HEK293 (cell line): ENCODE measurements around the gene NANOS3.

ENCODE experiments used
- MYNN ChIP-seq: fragments of 450-650 bp; formaldehyde crosslinking; IDR thresholded peaks from 2 replicates; pipeline ENCODE4 v1.5.1; 2016; ENCODE audit warnings: missing biosample characterization, missing genetic modification characterization, borderline replicate concordance
- SP2 ChIP-seq: fragments of 450-650 bp; formaldehyde crosslinking; IDR thresholded peaks from 2 replicates; pipeline ENCODE4 v1.5.1; 2016; ENCODE audit warnings: missing biosample characterization, missing genetic modification characterization
- ZBTB7A ChIP-seq: fragments of 450-650 bp; formaldehyde crosslinking; IDR thresholded peaks from 2 replicates; pipeline ENCODE4 v1.5.1; 2016; ENCODE audit warnings: low read depth, missing biosample characterization, missing genetic modification characterization
- ZEB2 ChIP-seq: fragments of 450-650 bp; formaldehyde crosslinking; IDR thresholded peaks from 2 replicates; pipeline ENCODE4 v1.5.1; 2016; ENCODE audit warnings: missing biosample characterization, missing genetic modification characterization
- ZFP41 ChIP-seq: fragments of 450-650 bp; formaldehyde crosslinking; IDR thresholded peaks from 2 replicates; pipeline ENCODE4 v1.5.1; 2016; ENCODE audit warnings: missing biosample characterization, missing genetic modification characterization, borderline replicate concordance
- ZNF140 ChIP-seq: fragments of 450-650 bp; formaldehyde crosslinking; IDR thresholded peaks from 2 replicates; pipeline ENCODE4 v1.5.1; 2016; ENCODE audit warnings: missing biosample characterization, missing genetic modification characterization
- ZNF148 ChIP-seq: fragments of 450-650 bp; formaldehyde crosslinking; IDR thresholded peaks from 2 replicates; pipeline ENCODE4 v1.5.0; 2017; ENCODE audit warnings: missing biosample characterization, missing genetic modification characterization, borderline replicate concordance
- ZNF169 ChIP-seq: fragments of 450-650 bp; formaldehyde crosslinking; IDR thresholded peaks from 2 replicates; pipeline ENCODE4 v1.5.1; 2016; ENCODE audit warnings: missing biosample characterization, missing genetic modification characterization
- ZNF248 ChIP-seq: fragments of 450-650 bp; formaldehyde crosslinking; IDR thresholded peaks from 2 replicates; pipeline ENCODE4 v1.5.1; 2017; ENCODE audit warnings: missing biosample characterization, missing genetic modification characterization
- ZNF280D ChIP-seq: fragments of 450-650 bp; formaldehyde crosslinking; IDR thresholded peaks from 2 replicates; pipeline ENCODE4 v1.5.1; 2016; ENCODE audit warnings: missing biosample characterization, missing genetic modification characterization
- ZNF335 ChIP-seq: fragments of 450-650 bp; formaldehyde crosslinking; conservative IDR thresholded peaks from 2 replicates; pipeline ENCODE4 v1.5.1; 2016; ENCODE audit warnings: missing biosample characterization, missing genetic modification characterization
- ZNF473 ChIP-seq: fragments of 450-650 bp; formaldehyde crosslinking; IDR thresholded peaks from 2 replicates; pipeline ENCODE4 v1.5.1; 2017; ENCODE audit warnings: missing biosample characterization, missing genetic modification characterization
- ZNF560 ChIP-seq: fragments of 450-650 bp; formaldehyde crosslinking; IDR thresholded peaks from 2 replicates; pipeline ENCODE4 v1.5.1; 2017; ENCODE audit warnings: missing biosample characterization, missing genetic modification characterization, borderline replicate concordance
- TF ChIP-seq, protein P1 (sequence below): fragments of 450-650 bp; formaldehyde crosslinking; conservative IDR thresholded peaks from 2 replicates; pipeline ENCODE4 v1.5.1; 2016; ENCODE audit warnings: low read depth, missing biosample characterization, missing genetic modification characterization

The NANOS3 gene

GRCh38 chr19:13864667-13865570 lies 12.0 kb upstream of the NANOS3 start (continued):
- TF ChIP-seq ZNF148 (tag by site-specific recombination) (no peak), ZNF335 (peak; percentile 68), ZNF248 (tag by site-specific recombination) (no peak), ZNF140 (tag by site-specific recombination) (no peak), MYNN (tag by site-specific recombination) (no peak), ZNF169 (tag by site-specific recombination) (no peak), ZFP41 (no peak), ZNF473 (tag by site-specific recombination) (no peak), ZNF280D (tag by site-specific recombination) (no peak), SP2 (tag by site-specific recombination) (no peak), ZEB2 (no peak), ZBTB7A (tag by site-specific recombination) (peak; percentile 66; the same call in 1 of the 2 replicates), ZNF560 (tag by site-specific recombination) (0 out of 2 replicates have a peak, but pooled peaks have one; percentile 13)
- TF ChIP-seq, protein P1, sequence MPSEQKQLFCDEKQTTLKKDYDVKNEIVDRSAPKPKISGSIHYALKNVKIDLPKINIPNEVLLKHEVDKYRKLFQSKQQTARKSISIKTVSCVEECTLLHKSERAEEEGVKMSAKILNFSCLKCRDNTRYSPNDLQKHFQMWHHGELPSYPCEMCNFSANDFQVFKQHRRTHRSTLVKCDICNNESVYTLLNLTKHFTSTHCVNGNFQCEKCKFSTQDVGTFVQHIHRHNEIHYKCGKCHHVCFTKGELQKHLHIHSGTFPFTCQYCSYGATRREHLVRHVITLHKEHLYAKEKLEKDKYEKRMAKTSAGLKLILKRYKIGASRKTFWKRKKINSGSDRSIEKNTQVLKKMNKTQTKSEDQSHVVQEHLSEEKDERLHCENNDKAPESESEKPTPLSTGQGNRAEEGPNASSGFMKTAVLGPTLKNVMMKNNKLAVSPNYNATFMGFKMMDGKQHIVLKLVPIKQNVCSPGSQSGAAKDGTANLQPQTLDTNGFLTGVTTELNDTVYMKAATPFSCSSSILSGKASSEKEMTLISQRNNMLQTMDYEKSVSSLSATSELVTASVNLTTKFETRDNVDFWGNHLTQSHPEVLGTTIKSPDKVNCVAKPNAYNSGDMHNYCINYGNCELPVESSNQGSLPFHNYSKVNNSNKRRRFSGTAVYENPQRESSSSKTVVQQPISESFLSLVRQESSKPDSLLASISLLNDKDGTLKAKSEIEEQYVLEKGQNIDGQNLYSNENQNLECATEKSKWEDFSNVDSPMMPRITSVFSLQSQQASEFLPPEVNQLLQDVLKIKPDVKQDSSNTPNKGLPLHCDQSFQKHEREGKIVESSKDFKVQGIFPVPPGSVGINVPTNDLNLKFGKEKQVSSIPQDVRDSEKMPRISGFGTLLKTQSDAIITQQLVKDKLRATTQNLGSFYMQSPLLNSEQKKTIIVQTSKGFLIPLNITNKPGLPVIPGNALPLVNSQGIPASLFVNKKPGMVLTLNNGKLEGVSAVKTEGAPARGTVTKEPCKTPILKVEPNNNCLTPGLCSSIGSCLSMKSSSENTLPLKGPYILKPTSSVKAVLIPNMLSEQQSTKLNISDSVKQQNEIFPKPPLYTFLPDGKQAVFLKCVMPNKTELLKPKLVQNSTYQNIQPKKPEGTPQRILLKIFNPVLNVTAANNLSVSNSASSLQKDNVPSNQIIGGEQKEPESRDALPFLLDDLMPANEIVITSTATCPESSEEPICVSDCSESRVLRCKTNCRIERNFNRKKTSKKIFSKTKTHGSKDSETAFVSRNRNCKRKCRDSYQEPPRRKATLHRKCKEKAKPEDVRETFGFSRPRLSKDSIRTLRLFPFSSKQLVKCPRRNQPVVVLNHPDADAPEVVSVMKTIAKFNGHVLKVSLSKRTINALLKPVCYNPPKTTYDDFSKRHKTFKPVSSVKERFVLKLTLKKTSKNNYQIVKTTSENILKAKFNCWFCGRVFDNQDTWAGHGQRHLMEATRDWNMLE (tag by site-specific recombination) = no peak
- TF ChIP-seq, all 188 proteins: peak for 23
